ENCODE data around the gene WDFY4.

WDFY4 gene

DNA sequence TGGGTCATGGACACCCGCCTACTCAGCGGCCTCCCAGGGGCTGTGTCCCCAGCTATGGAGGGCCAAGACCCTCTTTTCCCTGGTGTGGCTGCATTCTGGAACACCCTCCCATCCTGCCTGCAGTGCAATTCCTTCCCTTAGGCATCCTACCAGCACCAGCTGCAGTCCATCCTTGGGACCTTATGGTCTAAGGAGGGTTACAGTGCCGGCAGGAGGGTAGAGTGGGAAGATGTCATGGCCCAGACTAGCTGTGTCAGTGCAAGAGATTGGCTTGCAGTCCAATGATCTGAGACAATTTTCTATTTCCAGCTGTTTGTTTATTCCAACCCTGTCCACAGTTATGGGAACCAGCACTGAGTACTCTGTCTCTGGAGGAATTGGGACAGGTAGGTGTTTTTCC, 92.4 kb downstream of the WDFY4 start:
- DNase-seq = no peak

DNA sequence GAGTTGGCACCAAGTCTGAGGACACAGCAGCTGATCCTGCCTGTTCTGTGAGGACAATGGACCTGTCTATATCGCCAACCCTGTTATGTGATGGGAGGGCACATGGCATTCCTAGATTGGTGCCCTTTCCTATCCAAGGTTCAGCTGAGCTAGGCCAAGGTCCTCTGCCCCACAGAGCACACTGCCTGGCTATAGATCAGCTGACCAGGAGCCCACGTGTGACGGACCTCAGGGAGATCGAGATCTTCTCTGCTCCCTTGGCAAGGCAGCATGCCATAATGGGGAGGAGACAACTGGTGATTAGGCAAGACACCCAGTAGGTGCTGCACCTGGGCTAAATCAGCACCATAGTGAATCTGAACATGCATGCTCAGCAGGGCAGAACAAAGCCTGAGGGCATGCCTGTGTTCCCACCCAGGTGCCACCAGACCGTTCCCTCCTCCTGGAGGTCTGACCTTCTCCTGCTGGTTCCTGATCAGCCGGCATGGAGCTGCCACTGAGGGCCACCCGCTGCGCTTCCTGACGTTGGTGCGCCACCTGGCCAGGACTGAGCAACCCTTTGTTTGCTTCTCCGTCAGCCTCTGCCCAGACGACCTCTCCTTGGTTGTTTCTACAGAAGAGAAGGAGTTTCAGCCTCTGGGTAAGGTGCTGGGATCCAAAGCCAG, 93.7 kb downstream of the WDFY4 start:
- DNase-seq = no peak

DNA sequence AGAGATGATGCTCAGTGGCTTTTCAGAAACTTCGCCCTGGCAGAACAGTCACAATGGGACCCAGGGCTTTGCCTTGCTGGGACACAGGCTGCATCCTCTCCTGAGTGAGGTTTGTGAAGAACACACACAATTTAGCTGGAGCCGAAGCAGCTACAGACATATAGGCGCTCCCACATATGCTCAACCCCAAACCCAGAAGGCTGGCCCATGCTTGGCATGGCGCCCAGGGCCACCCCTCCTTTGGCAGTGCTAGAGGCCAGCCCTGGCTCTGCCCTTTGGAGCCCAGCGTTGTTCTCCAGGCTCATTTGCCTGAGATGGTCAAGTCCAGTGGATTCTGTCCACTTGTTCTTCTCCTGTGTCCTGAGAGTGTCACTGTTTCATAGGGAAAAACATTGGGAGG, 94.4 kb downstream of the WDFY4 start:
- no peak for DNase-seq

DNA sequence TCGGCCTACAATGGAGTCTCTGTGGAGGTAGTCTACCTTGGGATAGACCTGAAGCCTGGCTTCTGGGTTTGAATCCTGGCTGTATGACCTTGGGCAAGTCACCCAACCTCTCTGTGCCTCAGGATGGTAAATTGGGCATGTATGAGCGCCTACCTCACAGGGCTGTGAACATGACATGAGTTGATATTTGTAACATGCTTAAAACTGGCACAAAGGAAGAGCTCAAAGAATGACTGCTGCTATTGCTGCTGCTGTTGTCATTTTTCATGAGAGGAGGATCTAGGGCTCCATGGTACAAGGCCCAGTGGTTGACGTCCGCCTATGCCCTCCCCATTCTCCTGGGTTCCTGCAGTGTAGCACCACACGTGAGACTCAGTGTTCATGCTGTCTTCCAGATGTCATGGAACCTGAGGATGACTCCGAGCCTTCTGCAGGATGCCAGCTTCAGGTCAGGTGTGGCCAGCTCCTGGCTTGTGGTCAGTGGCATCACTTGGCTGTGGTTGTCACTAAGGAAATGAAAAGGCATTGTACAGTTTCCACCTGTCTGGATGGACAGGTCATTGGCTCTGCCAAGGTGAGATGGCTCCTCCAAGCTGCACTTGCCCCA, 95.0 kb downstream of the WDFY4 start:
- no peak for DNase-seq

DNA sequence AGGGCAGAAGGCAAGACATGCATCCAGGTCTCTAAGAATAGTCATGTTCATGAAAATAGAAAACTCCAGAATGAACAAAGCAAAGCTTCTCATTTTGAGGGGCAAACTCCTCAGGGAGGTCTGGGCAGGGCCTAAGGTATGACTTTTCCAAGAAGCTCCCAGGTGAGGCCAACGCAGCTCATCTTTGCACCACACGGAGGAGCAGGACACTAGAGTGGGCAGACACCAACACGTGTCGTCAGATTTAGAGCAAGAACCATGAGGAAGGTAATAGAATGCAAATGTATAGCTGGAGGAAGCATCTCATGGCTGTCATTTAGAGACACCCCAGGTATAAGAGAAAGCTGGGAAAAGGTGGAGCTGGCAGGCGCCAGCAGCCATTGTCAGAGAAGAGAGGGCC, 95.7 kb downstream of the WDFY4 start:
- DNase-seq = no peak

DNA sequence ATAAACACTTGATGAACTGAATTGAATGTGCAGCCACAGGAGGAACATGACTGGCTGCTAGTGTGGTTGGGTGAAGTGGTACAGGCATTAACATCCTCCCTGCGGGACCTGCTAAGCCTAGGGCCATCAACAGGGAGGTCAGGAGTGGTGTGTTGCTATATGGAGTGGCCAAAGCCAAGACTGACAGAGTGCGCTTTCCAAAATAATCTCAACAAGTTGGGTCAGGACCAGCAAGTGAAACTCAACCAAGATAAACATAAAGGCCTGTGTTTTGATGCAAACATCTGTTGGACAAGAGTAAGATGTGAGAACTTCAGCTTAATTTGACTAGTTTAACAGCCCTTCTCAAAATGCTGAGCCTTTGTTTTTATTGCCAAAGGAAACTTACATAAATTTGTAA, 97.7 kb downstream of the WDFY4 start:
- DNase-seq = no peak

DNA sequence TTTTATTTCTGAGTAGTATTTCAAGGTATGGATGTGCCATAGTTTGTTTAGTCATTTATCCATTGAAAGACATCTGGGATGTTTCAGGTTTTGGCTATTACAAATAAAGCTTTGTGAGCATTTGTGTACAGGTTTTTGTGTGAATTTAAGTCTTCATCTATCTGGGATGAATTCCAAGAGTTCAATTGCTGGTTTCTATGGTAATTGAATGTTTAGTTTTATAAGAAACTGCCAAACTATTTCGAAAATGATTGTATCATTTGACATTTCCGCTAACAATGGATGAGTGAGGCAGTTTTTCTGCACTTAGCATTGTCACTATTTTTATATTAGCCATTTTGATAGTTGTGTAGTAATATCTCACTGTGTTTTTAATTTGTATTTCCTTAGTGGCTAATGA, 99.4 kb downstream of the WDFY4 start:
- no peak for DNase-seq

DNA sequence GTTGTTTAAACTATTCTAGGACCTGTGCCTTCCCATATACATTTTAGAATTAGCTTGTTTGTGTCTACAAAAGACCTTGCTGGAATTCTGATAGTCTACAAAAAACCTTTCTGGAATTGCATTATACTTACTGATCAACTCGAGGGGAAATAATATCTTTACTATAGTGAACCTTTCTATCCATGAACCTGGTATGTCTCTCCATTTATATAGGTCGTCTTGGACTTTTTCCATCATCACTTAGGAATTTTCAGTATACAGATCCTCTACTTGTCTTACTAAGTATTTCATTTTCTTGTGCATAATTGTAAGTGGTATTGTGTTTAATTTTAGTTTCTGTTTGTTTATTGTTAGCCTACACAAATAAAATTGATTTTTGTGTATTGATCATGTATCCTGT, 101.1 kb downstream of the WDFY4 start:
- no peak for DNase-seq

DNA sequence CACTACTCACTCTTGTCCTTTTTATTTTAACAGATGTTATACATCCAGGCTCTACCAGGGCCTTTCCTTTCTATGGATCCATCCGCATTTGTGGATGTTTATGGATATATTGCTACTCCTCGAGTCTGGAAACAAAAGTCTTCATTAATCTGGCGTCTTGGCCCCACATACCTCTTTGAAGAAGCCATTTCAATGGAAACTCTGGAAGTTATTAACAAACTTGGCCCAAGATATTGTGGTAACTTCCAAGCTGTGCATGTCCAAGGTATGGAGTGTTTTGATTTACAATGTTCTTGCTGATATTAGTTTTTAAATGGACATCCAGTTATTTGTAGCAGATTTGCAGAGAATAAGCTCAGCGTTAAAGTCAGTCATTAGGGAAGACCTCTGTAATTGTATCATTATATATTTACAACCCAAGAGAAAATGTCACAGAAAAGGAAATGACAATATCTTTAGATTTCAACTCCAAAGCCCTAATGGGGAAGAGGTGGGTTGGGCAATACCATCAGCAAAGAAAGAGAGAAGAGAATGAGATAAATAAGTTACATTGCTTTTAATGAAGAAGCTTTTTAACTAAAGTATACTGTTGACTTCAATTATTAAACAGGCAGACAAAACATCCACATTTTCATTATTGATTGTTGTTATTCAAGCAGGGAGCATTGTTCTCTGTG, 102.1 kb downstream of the WDFY4 start:
- DNase-seq = no peak

DNA sequence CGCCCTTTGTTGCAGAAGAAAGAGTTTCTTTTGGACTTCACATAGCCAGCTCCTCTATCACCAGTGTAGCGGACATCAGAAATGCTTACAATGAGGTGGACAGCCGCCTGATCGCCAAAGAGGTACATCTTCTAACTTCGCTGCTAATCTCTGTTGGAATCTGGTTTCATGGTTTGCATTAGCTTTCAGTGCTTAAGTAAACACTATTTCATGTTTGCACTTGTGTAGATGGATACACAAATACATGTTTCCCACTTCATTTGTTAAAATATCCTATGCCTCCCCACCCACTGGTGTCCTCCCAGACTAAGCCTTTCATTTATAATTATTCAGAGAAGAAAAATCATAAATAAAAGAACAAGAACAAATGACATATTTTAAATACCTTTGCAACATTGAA, 103.9 kb downstream of the WDFY4 start:
- no peak for DNase-seq

DNA sequence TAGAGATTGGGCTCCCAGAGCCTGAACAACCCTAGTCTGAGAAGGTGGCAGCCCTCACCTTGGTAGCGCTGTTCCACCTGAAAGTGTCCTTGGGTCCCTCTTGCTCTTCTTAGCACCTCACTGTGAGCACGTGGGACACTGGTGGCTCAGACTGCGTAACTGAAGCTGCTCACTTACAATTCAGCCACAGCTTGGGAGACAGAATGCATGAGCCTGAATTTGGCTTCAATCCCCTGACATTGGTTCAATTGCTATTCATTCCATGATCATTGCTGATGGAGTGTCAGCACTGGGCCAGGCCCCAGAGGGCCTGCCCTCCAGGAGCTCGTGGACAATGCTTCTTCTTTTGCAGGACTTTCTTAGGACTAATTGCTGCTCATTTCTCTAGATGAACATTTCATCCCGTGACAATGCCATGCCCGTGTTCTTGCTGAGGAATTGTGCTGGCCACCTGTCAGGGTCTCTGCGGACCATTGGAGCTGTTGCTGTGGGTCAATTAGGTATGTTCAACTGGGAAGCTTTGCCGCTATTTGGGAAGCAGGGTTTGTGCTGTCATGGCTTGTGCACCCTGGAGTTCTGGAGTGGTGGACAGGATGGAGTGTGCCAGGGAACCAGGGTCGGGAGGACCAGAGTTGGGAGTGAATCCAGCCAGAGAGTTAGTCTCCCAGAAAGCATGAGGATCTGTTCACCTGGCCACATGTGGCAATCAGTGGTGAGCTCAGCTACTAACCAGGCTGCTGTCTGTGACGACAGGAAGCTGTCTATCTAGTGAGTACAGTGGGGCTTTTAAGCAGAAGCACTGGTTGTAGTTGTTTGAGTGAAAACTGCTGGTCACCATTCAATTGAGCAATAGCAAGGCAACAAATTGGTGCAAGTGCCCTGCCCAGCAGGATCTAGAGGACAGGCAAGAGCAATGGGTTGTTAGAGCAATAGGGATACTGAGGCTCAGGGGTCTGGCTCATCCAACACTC, 105.1 kb downstream of the WDFY4 start:
- DNase-seq = no peak

DNA sequence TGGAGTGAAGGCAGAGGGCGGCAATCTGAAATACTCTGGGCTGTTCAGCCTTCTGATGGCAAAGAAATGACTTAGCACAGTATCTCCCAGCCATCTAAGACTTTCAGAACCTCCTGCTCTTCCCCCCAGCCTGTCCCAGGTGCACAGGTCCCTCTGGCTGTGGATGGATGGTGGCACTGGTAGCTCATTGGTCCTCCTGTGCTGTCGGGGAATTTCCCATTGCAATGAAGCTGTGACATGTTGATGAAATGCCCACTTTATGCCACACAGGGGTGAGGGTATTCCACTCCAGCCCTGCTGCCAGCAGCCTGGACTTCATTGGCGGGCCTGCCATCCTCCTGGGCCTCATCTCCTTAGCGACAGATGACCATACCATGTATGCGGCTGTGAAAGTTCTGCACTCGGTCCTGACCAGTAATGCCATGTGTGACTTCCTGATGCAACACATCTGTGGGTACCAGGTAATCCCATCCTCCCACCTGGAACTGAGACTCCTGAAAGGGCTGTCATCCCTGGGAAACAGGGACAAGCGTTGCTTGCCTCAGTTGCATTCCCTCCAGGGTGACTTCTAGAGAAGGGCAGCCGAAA, 105.9 kb downstream of the WDFY4 start:
- DNase-seq = no peak

DNA sequence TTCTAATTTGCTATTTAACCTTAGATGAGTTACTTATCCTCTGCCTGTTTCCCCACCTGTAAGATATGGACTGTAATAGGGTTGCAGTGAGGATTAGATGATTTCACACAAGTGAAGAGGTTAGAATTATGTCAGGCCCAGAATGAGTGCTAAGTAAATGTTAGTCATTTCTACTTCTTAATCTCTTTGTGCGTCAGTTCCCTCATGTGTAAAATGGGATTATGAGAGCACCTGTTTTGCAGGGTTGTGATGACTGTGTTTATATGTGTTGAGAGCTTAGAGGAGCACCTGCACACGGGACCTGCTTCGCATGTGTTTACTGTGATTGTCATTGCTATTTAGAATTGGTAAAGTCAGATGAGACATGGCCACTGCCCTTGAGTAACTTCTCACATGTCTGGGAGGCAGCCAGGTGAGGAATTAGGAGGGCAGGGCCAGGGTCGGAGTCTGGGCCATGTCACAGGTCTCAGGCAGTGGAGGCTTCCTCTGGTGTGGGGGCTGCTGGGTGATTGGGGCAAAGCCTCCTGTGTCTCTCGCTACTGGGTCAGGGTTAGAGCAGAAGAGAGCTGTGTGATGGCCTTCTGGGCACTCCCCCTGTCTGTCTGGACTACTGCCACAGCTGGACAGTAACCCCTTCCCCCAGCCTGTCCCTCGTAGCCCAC, 106.7 kb downstream of the WDFY4 start:
- DNase-seq = no peak

DNA sequence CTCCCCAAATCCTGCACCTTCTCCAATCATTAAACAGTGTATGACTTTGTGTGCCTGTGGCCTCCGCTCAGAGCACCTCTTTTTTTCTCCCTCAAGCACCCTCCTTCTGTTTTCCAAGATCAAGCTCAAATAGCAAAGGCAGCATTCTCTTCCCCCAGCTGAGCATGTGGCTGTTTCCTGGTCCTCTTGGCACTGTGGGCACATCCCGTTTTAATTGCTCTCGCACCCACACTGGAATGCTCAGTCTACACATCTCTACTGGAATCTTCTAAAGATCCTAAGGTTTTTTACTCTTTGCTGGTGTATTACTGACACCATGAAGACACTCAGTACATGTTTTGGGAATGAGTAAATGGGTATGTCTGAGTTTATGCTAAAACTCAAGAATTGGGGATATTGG, 107.4 kb downstream of the WDFY4 start:
- no peak for DNase-seq

DNA sequence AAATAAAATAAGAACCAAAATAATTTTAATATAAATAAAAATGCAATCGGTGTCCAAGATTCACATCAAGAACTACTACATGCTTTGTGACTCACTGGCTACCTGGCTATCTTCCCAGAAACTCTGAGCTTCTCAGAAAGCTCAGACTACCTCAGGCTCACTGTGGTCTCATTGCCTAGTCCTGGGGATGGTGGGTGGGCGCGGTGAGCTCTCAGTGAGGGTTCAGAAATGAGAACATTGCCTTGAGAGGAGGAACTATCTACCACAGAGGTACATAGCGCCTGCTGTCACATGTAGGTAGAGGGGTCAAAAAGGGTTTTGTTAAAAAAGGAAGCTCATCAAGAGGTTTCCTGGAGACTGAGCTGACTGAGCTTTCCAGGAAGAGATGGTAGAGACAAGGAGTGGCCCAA, 108.0 kb downstream of the WDFY4 start:
- no peak for DNase-seq

DNA sequence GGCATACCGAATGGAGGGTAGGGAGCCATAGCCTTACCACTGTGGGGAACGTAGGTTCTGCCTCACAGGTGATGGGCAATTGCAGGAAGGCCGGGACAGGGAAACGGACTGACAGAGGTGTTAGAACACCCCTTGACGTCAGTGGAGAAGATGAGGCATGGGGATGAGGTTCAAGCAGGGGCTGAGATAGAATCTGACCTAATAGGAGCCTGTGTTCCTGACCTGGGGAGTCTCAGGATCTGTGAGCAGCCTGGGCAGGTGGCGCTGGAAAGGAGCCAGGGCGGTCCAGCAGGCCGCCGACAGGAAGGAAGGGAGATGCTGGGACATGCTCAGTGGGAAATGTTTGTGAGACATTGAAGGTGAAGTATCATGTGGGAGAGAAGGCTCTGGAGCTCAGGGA, 109.4 kb downstream of the WDFY4 start:
- DNase-seq = no peak

DNA sequence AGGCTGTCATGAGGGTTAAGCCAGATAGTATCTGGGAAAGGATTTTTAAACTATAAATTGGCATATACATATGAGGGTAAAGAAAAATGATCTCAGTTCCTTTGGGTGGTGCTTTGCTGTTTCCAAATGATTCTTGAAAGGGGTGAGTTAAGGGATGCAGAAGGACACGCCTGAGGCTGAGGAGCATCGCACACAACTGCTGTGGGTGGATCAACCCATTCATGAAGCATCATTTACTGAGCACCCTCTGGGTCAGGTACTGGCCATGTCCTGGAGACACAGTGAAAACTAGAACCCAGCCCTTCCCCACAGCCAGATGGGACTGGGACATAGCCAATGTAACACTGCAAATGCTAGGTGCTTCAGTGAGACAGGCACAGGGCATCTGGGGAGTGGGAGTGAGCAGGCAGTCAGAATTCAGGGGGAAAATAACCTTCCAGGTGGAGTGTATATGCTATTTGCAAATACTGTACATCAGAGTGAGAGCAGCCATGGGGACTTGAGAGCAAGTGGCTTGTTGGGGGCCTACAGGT, 112.1 kb downstream of the WDFY4 start:
- no peak for DNase-seq

DNA sequence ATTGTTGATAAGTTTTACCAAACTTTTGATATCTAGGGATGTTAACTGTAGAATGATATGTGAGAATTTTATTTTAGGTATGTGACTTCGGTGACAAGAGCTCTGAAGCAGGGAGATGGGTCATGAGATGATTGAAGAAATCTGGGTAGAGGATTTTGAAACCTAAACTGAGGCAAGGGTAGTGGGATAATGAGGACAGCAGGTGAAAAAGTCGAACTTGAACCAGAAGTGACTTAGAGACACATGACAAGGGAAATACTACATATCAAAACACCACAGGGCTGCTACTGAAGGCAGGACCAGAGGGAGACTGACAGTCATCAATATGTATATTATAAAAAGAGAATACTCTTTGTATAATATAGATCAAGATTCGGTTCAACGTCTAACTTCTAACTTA, 113.2 kb downstream of the WDFY4 start:
- DNase-seq = no peak

DNA sequence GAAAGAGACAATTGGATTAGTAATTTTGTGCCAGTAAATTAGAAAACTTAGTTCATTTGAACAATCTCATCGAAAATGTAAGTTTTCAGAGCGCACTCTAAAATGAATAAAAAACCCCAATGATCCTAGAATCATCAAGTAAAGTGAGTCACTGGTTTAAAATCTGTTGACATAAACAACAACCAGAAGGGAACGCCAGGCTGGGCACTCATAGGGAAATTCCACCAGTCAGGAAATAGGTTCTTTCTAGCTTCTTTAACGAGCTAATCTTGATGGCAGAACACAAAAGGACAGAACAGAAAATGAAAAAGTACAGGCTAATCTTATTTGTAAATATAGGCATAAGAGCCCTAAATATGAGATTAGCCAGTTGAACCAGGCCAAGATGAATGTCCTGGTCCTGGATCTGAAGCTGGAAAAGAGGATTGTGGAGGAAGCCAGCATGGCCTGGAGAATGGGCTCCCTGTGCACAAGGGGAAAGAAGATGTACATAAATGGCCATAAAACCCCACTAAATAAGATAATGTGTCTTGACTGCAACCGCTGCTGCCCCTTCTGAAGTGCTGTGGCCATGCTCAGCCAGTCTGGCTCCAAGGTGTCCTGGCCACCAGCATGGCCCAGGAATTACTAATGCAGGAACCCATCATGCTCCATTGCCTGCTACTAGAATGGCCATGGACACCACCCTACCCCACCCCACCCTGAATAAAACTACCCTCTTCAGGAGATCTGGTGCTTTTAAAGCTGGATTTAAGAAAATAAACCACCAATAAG, 114.0 kb downstream of the WDFY4 start:
- DNase-seq = no peak

DNA sequence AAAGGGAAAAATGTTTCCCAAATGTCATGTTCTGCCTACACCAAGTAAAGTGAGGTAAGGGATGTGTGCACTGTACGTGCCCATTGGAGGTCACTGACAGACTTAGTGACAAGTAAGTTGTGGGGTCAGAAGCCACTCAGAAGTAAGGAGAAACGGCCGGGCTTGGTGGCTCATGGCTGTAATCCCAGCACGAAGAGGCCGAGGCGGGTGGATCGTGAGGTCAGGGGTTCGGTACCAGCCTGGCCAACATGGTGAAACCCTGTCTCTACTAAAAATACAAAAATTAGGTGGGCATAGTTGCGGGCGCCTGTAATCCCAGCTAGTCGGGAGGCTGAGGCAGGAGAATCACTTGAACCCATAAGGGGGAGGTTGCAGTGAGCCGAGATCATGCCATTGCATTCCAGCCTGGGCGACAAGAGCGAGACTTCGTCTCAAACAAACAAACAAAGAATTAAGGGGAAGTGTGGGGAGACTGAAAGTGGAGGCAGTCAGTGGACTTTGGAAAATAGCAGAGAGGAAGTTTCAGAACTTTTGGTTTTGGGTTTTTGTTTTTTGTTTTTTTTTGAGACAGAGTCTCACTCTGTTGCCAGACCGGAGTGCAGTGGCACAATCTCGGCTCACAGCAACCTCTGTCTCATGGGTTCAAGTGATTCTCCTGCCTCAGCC, 114.8 kb downstream of the WDFY4 start:
- DNase-seq = no peak

All from stimulated activated CD4-positive, alpha-beta T cell treated with anti-CD3 and anti-CD28 coated beads, Interleukin-1b, Interleukin-23, amount 100 ng/mL, for 48 hours (primary cell).